NT2/D1 (cell line): ENCODE measurements around the gene ADAMTS16.

Experiments used
- DNase-seq: peaks from one replicate; pipeline ENCODE4 v3.0.0-alpha.2; 2011; ENCODE audit warnings: low read depth, low spot score
- H3K27me3 ChIP-seq: 2 replicates; pipeline ENCODE4 v1.6.0; 2011; ENCODE audit warnings: mild to moderate bottlenecking; ENCODE audit not compliant: insufficient read length, insufficient read depth
- H3K36me3 ChIP-seq: 2 replicates; pipeline ENCODE4 v1.6.1; 2011; ENCODE audit warnings: mild to moderate bottlenecking, low read length, mixed read lengths; ENCODE audit not compliant: insufficient read depth, insufficient read length
- H3K4me1 ChIP-seq: 2 replicates; pipeline ENCODE4 v1.5.1; 2011; ENCODE audit not compliant: insufficient read depth, insufficient read length
- H3K4me3 ChIP-seq: 2 replicates; pipeline ENCODE4 v1.5.1; 2011; ENCODE audit warnings: low read depth; ENCODE audit not compliant: insufficient read length
- H3K9ac ChIP-seq: 2 replicates; pipeline ENCODE4 v1.6.0; 2011; ENCODE audit warnings: low read depth; ENCODE audit not compliant: insufficient read length
- H3K9me3 ChIP-seq: 2 replicates; pipeline ENCODE4 v1.5.1; 2011; ENCODE audit warnings: mild to moderate bottlenecking, low read length; ENCODE audit not compliant: insufficient read depth
- SUZ12 ChIP-seq: IDR thresholded peaks from 2 replicates; pipeline ENCODE4 v1.6.1; 2011; ENCODE audit not compliant: insufficient read length, insufficient read depth; ENCODE audit errors: extremely low read depth
- YY1 ChIP-seq: IDR thresholded peaks from 2 replicates; pipeline ENCODE4 v1.6.1; 2011; ENCODE audit not compliant: insufficient read length, insufficient read depth
- ZNF274 ChIP-seq: IDR thresholded peaks from 2 replicates; pipeline ENCODE4 v1.6.1; 2011; ENCODE audit warnings: mild to moderate bottlenecking, low read depth, low read length

Gene ADAMTS16

GRCh38 chr5:5240234-5240633 is 100.1 kb downstream of the ADAMTS16 start:
- no peak for DNase-seq
- H3K9ac ChIP-seq: no peak overlapping the region
- no peak overlapping the region for H3K4me3 ChIP-seq
- H3K4me1 ChIP-seq: no peaks in the 10 kb centered on the region
- no peaks in the 10 kb centered on the region for H3K27me3 ChIP-seq
- TF ChIP-seq SUZ12: no peak
- no peaks in the 10 kb centered on the region for H3K36me3 ChIP-seq
- H3K9me3 ChIP-seq: no peaks in the 10 kb centered on the region

DNA sequence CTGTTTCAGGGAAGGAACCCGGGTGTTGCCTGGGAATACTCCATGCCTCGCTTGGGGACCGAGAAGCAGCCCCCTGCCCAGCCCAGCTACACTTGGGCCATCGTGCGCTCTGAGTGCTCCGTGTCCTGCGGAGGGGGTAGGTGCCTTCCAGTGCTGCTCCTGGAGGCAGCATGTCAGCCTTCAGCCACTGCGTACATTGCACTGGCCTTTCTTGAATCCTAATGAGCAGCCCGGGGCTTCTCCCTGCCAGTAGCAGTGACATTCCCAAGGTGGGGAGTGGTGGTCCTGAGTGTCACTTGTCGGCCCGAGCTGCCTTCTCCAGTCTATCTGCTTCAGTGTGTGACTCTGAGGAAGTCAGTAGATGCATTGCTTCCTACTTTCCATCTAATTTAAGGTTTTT is 101.9 kb downstream of the ADAMTS16 start:
- no peak for DNase-seq
- no peak overlapping the region for H3K4me3 ChIP-seq
- H3K9ac ChIP-seq: no peak overlapping the region
- H3K9me3 ChIP-seq: no peaks in the 10 kb centered on the region
- H3K4me1 ChIP-seq: no peaks in the 10 kb centered on the region
- H3K36me3 ChIP-seq: no peaks in the 10 kb centered on the region
- no peaks in the 10 kb centered on the region for H3K27me3 ChIP-seq
- TF ChIP-seq YY1 (no peak), ZNF274 (no peak), SUZ12 (no peak)

DNA sequence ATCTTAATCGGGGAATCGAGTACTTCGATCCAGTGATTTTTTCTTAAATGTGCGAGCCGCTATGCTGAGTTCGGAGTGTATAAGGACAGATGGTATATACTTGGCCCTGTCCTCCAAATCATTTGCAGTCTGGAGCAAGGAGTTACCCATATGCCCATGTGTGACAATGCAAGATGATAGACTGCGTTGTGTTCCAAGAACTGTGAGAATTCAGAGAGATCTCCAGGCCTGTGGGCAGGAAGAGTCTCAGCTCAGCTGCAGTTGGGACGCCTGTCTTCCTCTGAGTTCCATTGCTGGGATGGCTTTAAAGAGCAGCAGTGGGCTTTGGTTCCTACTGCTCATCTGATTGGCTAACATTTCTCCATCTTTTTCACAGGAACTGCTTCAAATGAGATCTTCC is 106.6 kb downstream of the ADAMTS16 start:
- DNase-seq: no peak
- H3K4me1 ChIP-seq: no peaks in the 10 kb centered on the region
- H3K9me3 ChIP-seq: no peaks in the 10 kb centered on the region
- H3K36me3 ChIP-seq: no peaks in the 10 kb centered on the region
- TF ChIP-seq YY1: no peak
- no peak for TF ChIP-seq ZNF274
- TF ChIP-seq SUZ12: no peak
- no peaks in the 10 kb centered on the region for H3K27me3 ChIP-seq
- no peak overlapping the region for H3K9ac ChIP-seq
- no peak overlapping the region for H3K4me3 ChIP-seq

DNA sequence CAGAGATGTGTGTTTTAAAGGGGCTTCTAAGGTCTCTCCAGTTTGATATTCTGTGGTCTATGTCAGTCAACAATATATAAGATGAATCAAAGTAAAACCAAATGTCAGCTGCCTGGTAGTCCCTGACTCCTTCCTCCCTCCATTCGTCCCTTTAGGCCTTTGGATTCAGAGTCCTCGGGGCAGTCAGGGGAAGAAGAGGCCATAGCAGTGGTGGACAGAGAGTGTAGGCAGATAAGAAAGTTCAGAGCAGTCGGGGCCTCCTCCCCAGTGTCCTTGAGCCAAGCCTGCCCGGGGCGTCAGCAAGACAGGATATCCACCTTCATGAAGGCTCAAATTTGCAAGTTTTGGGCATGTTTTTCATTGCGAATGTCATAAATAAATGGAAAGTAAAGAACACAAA is 110.6 kb downstream of the ADAMTS16 start:
- H3K36me3 ChIP-seq: no peaks in the 10 kb centered on the region

GRCh38 chr5:5252106-5252505 is 112.0 kb downstream of the ADAMTS16 start:
- no peaks in the 10 kb centered on the region for H3K27me3 ChIP-seq
- H3K4me3 ChIP-seq: no peak overlapping the region
- H3K9ac ChIP-seq: no peak overlapping the region
- no peaks in the 10 kb centered on the region for H3K4me1 ChIP-seq
- H3K9me3 ChIP-seq: peaks cover 14% of the 10 kb centered on the region
- no peak for TF ChIP-seq ZNF274
- no peak for TF ChIP-seq SUZ12
- no peak for TF ChIP-seq YY1
- no peak for DNase-seq
- no peaks in the 10 kb centered on the region for H3K36me3 ChIP-seq

More for the DNA sequence above, 110.6 kb downstream of the ADAMTS16 start:
- Histone ChIP-seq H3K4me1 (no peaks in the 10 kb centered on the region), H3K27me3 (no peaks in the 10 kb centered on the region), H3K9ac (no peak overlapping the region), H3K9me3 (peaks cover 14% of the 10 kb centered on the region), H3K4me3 (no peak overlapping the region)
- DNase-seq: no peak
- TF ChIP-seq SUZ12 (no peak), YY1 (no peak), ZNF274 (no peak)

DNA sequence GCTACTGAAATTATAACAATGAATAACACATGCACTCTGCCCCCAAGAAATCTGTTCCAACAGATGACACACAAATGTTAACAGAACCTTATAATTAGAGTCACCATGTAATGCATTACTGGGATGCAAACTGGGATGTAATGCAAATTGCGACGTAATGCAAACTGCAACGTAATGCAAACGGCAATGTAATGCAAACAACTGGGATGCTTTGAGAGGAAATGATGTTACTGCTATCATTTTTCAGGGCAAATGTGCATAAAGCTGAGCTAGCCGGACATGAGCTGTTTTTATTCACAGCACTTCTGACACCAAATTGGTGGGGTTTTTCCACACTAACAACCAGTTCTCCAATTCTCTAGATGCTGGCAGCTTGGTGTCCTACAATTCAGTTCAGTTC is 117.2 kb downstream of the ADAMTS16 start:
- Histone ChIP-seq H3K4me3 (no peak overlapping the region), H3K9ac (no peak overlapping the region), H3K4me1 (no peaks in the 10 kb centered on the region), H3K36me3 (no peaks in the 10 kb centered on the region), H3K27me3 (no peaks in the 10 kb centered on the region), H3K9me3 (peaks cover 14% of the 10 kb centered on the region)
- TF ChIP-seq SUZ12: no peak
- TF ChIP-seq YY1: no peak
- TF ChIP-seq ZNF274: no peak
- DNase-seq: no peak

GRCh38 chr5:5258564-5258963 is 118.4 kb downstream of the ADAMTS16 start:
- no peaks in the 10 kb centered on the region for H3K36me3 ChIP-seq
- H3K4me3 ChIP-seq: no peak overlapping the region
- peaks cover 14% of the 10 kb centered on the region for H3K9me3 ChIP-seq
- no peak overlapping the region for H3K9ac ChIP-seq
- DNase-seq: no peak
- H3K27me3 ChIP-seq: no peaks in the 10 kb centered on the region
- TF ChIP-seq ZNF274: no peak
- TF ChIP-seq YY1: no peak
- TF ChIP-seq SUZ12: no peak
- no peaks in the 10 kb centered on the region for H3K4me1 ChIP-seq

DNA sequence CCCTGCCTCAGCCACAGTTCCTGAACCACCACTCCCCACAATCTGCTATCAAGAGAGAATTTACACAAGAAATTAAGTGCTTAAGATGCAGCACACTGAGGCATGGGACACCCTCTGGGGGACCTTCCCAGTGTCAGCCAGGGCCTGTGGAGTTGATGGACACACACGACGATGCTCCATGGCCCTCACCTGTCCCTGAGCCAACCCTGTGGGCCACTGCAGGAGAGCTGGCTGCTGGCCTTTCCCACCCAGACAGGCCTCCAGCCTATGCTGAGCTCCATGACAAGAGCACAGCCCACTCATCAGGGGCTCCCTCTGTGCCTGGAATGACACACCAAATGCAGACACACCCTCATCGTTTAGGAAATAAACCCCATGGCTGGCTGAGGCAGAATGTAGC is 124.6 kb downstream of the ADAMTS16 start:
- DNase-seq: no peak
- TF ChIP-seq SUZ12 (no peak), YY1 (no peak), ZNF274 (no peak)
- Histone ChIP-seq H3K27me3 (no peaks in the 10 kb centered on the region), H3K9me3 (no peaks in the 10 kb centered on the region), H3K9ac (no peak overlapping the region), H3K36me3 (no peaks in the 10 kb centered on the region), H3K4me1 (no peaks in the 10 kb centered on the region), H3K4me3 (no peak overlapping the region)
